ENCODE data around the gene STK11. TPM values are rescaled to one million over a fixed set of nuclear protein-coding genes. Genes with fewer than 3 reads are reported as not detected.

Gene STK11
- polyA plus RNA-seq, 2 of the 4 experiments (the other 2 are of a cell fraction): 16.2 to 33.6 TPM

DNA sequence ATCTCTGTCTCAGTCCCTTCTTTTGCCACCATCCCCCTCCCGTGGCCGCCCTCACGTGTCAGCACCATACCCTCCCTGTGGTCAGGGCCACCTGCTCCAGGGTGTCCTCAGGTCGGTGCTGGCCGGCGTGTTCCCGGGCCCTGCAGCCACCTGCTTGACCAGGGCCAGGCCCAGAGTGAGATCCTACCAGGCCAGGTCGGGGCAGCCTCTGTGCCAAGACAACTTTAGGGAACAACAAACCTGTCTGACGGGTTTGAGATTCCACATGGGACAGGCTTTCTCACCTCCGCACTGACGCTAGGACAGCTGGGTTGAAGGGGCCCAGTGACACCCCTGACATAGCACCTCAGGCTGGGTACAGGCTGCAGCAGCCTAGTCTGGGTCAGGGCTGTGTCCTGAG lies 24.0 kb upstream of the STK11 start:
- DNase-seq (ENCODE audit: low read depth in 1 of 2, low spot score in 1 of 2) (no peak), ATAC-seq (no peak), FAIRE-seq (no peak)
- Histone ChIP-seq H3K27ac (peak overlapping the region; percentile 100), H3K9me3 (no peaks in the 10 kb centered on the region), H3K4me3 (no peak overlapping the region), H3K4me2 (peak overlapping the region; percentile 78), H3K4me1 (peaks cover 88% of the 10 kb centered on the region)
- 86% methylated on average over 6 of the region's 11 CpGs for WGBS (ENCODE audit: missing lambda C conversion rate)
- TF ChIP-seq, protein P1, sequence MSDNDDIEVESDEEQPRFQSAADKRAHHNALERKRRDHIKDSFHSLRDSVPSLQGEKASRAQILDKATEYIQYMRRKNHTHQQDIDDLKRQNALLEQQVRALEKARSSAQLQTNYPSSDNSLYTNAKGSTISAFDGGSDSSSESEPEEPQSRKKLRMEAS (IDR thresholded peaks at IDR 0.05): no peak
- TF ChIP-seq, protein P2, sequence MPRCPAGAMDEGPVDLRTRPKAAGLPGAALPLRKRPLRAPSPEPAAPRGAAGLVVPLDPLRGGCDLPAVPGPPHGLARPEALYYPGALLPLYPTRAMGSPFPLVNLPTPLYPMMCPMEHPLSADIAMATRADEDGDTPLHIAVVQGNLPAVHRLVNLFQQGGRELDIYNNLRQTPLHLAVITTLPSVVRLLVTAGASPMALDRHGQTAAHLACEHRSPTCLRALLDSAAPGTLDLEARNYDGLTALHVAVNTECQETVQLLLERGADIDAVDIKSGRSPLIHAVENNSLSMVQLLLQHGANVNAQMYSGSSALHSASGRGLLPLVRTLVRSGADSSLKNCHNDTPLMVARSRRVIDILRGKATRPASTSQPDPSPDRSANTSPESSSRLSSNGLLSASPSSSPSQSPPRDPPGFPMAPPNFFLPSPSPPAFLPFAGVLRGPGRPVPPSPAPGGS (IDR thresholded peaks at IDR 0.05): no peak
- ChIA-PET CTCF (interaction anchor here (3.3 kb wide), 1 partner anchor 68 kb away, joined by 15 read pairs; no protein-coding TSS in a partner anchor), POLR2A (no interaction called here)

DNA sequence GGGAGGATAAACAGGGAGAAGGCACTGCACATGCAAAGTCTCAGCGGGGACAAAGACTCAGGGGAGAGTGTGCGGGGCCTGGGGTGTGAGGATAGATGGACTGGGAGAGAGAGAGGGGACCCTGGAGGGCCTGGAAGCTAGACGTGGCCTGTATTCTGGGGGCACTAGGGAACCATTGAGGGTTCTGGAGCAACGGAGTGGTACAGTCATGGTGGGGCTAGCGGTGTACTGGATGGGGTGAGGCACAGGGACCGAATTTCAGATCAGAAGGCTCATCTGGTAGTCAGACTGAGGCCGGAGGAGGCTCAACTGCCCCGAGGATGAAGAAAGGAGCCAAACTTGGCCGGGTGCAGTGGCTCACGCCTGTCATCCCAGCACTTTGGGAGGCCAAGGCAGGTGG lies 23.5 kb upstream of the STK11 start:
- H3K4me1 ChIP-seq: peaks cover 83% of the 10 kb centered on the region
- peak overlapping the region; percentile 100 for H3K27ac ChIP-seq

DNA sequence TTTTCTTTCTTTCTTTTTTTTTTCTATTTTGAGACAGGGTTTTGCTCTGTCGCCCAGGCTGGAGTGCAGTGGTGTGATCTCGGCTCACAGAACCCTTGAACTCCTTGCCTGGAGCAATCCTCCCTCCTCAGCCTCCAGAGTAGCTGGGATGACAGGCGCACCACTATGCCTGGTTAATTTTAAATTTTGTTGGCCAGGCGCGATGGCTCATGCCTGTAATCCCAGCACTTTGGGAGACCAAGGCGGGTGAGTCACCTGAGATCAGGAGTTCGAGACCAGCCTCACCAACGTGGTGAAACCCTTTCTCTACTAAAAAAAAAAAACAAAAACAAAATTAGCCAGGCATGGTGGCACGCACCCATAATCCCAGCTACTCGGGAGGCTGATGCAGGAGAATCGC lies 22.9 kb upstream of the STK11 start:
- TF ChIP-seq, protein P3, sequence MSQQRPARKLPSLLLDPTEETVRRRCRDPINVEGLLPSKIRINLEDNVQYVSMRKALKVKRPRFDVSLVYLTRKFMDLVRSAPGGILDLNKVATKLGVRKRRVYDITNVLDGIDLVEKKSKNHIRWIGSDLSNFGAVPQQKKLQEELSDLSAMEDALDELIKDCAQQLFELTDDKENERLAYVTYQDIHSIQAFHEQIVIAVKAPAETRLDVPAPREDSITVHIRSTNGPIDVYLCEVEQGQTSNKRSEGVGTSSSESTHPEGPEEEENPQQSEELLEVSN (IDR thresholded peaks at IDR 0.05; ENCODE audit: borderline replicate concordance, low read depth): 0 out of 2 replicates have a peak, but pooled peaks have one; percentile 32
- no peak for TF ChIP-seq ZC3H11A (IDR thresholded peaks at IDR 0.05)
- TF ChIP-seq, protein P1 (IDR thresholded peaks at IDR 0.05): peak; percentile 66
- no peak for TF ChIP-seq FOSL2 (IDR thresholded peaks at IDR 0.05)
- peak; percentile 79 for TF ChIP-seq FOSL2 (CRISPR knock-in tag; IDR thresholded peaks at IDR 0.05)
- WGBS (ENCODE audit: missing lambda C conversion rate): 5% methylated on average over 7 of the region's 11 CpGs
- no peak for FAIRE-seq
- ChIA-PET CTCF (interaction anchor here (0.7 to 3.3 kb wide), 3 partner anchors 10 to 69 kb away, joined by 4 to 15 read pairs (median 10); no protein-coding TSS in a partner anchor), POLR2A (interaction anchor here (0.8 kb wide), 1 partner anchor 17 kb away, joined by 4 read pairs; no protein-coding TSS in a partner anchor)
- Histone ChIP-seq H3K4me3 (no peak overlapping the region), H3K4me1 (peaks cover 77% of the 10 kb centered on the region), H3K9me3 (no peaks in the 10 kb centered on the region), H3K27ac (peak overlapping the region; percentile 100), H3K4me2 (peak overlapping the region; percentile 83)
- peak in 1 of 2 experiments; percentile 71 for DNase-seq (ENCODE audit: low read depth in 1 of 2, low spot score in 1 of 2)
- ATAC-seq: peak in 1 of 2 experiments; percentile 42; a peak in 3 of 6 replicates

More for the DNA sequence above, 23.5 kb upstream of the STK11 start:
- H3K4me2 ChIP-seq: peak overlapping the region; percentile 83
- POLR2A ChIA-PET: no interaction called here
- DNase-seq (ENCODE audit: low read depth in 1 of 2, low spot score in 1 of 2): no peak
- CTCF ChIA-PET: interaction anchor here (1.7 to 3.3 kb wide), 2 partner anchors 12 to 69 kb away, joined by 10 to 15 read pairs; no protein-coding TSS in a partner anchor
- no peaks in the 10 kb centered on the region for H3K9me3 ChIP-seq
- 80% methylated on average over 10 of the region's 10 CpGs for WGBS (ENCODE audit: missing lambda C conversion rate)
- TF ChIP-seq PHF8 (IDR thresholded peaks at IDR 0.05; ENCODE audit: borderline replicate concordance, low read depth) (no peak), FOSB (CRISPR knock-in tag; IDR thresholded peaks at IDR 0.05) (no peak), HOXB5 (CRISPR knock-in tag; IDR thresholded peaks at IDR 0.05) (no peak), ZC3H11A (IDR thresholded peaks at IDR 0.05) (no peak)
- FAIRE-seq: no peak
- ATAC-seq: no peak
- H3K4me3 ChIP-seq: no peak overlapping the region

DNA sequence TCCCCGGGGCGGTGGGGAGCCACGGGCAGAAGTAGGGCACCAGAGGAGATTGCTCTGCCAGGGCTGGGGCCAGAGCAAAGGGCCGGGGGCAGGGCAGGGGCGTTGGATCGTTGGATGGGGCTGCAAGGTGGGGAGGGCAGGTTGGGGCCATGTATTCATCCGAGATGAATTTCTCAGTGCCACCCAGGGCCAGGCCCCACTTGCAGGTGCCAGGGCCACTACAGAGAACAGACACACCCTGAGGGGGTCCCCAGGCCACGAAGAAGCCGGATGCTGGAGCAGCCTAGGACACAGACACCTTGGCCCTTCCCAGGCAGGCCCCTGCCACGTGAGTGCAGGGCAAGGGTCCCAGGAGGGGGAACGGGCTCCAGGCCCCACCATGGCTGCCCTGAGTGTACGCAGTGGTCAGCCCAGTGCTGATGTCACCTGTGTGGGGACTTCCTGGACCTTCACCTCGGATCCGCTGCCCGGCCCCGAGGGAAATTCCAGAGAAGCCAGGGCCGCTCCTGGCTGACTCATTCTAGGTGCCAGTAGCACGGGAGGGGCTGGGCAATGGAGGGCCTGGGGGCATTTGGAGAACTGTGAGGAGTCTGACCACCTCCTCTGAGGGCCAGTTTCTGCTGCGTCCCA lies 21.9 kb upstream of the STK11 start:
- ChIA-PET CTCF (interaction anchor here (1.7 to 3.3 kb wide), 2 partner anchors 11 to 70 kb away, joined by 10 to 15 read pairs; no protein-coding TSS in a partner anchor), POLR2A (no interaction called here)
- TF ChIP-seq HOXB13 (CRISPR knock-in tag; IDR thresholded peaks at IDR 0.05; ENCODE audit: low read depth) (peak; percentile 86), MAFK (IDR thresholded peaks at IDR 0.05; ENCODE audit: partially characterized antibody) (no peak), RAD21 (conservative IDR thresholded peaks at IDR 0.05 in 1 of 2, IDR thresholded peaks at IDR 0.05 in 1 of 2) (no peak), BHLHE40 (IDR thresholded peaks at IDR 0.05; ENCODE audit: low read depth, low read length) (peak; percentile 64), CHD2 (IDR thresholded peaks at IDR 0.05; ENCODE audit: low read length, partially characterized antibody) (no peak), JUNB (IDR thresholded peaks at IDR 0.05) (peak; percentile 62), KDM1A (IDR thresholded peaks at IDR 0.05; ENCODE audit: low read depth) (no peak), EP300 (IDR thresholded peaks at IDR 0.05) (peak; percentile 44 to 67; a peak in 1 of 5 replicates), NR3C1 (IDR thresholded peaks at IDR 0.05) (no peak), ZSCAN20 (CRISPR knock-in tag; IDR thresholded peaks at IDR 0.05) (0 out of 2 replicates have a peak, but pooled peaks have one; percentile 17), MAZ (IDR thresholded peaks at IDR 0.05; ENCODE audit: borderline replicate concordance, low read depth, low read length) (no peak), SMC3 (IDR thresholded peaks at IDR 0.05) (no peak), RFX5 (IDR thresholded peaks at IDR 0.05) (no peak), CBX8 (IDR thresholded peaks at IDR 0.05) (no peak), GATA3 (IDR thresholded peaks at IDR 0.05; ENCODE audit: borderline replicate concordance) (peak; percentile 75; the same call in 1 of the 2 replicates), HOXA7 (CRISPR knock-in tag; IDR thresholded peaks at IDR 0.05) (no peak), FOXS1 (CRISPR knock-in tag; IDR thresholded peaks at IDR 0.05) (no peak), RCOR1 (IDR thresholded peaks at IDR 0.05; ENCODE audit: low read depth, low read length) (no peak), JUN (IDR thresholded peaks at IDR 0.05) (peak in 1 of 2 experiments; percentile 69; a peak in 2 of 5 replicates)
- TF ChIP-seq, protein P3 (IDR thresholded peaks at IDR 0.05; ENCODE audit: borderline replicate concordance, low read depth): no peak
- TF ChIP-seq, protein P1 (IDR thresholded peaks at IDR 0.05): peak; percentile 67

More for the DNA sequence above, 21.9 kb upstream of the STK11 start:
- ATAC-seq (peak; percentile 82 to 89), FAIRE-seq (peak; percentile 13), DNase-seq (ENCODE audit: low read depth in 1 of 2, low spot score in 1 of 2) (peak; percentile 81 to 92)
- no peaks in the 10 kb centered on the region for H3K9me3 ChIP-seq
- 8% methylated on average over 9 of the region's 19 CpGs for WGBS (ENCODE audit: missing lambda C conversion rate)
- peak overlapping the region; percentile 100 for H3K27ac ChIP-seq
- no peak overlapping the region for H3K4me3 ChIP-seq
- peak overlapping the region; percentile 83 for H3K4me2 ChIP-seq
- H3K4me1 ChIP-seq: peaks cover 68% of the 10 kb centered on the region
